HG03045 (cell line): Measurements from ENCODE around the gene CA4.

ENCODE experiments used
- ATAC-seq: cut with Tn5 transposase; IDR thresholded peaks from one replicate; pipeline ENCODE4 v1.9.1; 2021; ENCODE audit warnings: mild to moderate bottlenecking, moderate library complexity; ENCODE audit not compliant: unreplicated experiment

CA4 gene

DNA sequence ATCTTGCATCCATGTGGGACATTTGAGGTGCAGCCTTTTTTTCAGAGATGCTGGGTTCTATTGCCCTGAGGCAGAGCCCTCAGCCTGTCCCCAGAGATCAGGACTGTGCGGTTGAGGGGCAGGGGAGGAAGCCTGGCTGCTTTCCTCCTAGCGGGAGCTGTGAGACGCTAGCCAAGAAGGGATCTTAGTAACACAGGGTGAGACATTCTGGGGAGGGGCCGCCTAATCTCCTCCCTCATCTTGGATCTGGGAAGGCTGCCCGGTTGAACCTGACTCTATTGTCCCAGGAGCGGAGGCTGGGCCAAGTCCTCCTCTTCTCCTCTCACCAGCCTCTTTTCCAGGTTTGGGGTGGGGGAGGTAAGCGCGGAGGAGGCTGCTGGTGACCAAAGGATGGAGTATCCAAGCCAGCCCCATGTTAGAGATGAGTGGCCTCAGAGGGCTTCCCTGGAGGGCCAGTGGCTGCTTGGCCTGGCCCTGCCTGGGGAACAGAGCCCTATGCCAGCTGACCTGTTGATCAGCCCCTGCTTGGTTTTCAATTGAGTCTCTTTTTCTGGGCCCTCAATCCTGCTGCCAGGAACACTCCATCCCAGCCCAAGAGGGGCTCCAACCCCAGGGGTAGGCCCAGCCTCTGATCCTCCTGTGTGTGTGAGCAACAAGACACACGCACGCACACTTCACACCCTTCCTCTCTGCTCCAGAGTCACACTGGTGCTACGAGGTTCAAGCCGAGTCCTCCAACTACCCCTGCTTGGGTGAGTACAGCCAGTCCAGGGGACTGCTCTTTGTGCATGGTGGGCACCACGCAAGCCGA is 5.0 kb downstream of the CA4 start:
- ATAC-seq: no peak

- ATAC-seq: no peak
Measured at GRCh38 chr17:60155427-60155814, 5.6 kb downstream of the CA4 start.

DNA sequence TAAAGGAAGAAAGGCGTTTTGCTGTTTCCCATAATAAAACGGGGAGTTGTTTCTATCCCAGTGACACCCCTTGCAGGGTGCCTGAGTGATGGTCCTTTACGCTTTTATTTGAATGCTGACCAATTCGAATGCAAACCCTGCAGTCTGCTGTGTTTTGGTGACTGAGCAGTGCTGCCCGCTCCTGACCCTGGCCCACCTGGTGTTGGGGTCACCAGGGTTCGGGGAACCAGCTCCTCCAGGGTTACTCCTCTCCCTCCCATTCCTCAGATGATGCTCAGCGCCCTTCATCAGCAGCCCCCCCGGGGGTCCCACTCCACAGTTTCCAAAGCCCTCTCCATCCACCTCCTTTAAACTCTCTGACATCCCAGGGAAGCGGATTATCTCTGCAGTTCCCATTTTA is 6.0 kb downstream of the CA4 start:
- no peak for ATAC-seq

GRCh38 chr17:60156746-60157145 is 7.0 kb downstream of the CA4 start:
- no peak for ATAC-seq

- no peak for ATAC-seq
Measured at GRCh38 chr17:60157487-60158040, 7.8 kb downstream of the CA4 start.

DNA sequence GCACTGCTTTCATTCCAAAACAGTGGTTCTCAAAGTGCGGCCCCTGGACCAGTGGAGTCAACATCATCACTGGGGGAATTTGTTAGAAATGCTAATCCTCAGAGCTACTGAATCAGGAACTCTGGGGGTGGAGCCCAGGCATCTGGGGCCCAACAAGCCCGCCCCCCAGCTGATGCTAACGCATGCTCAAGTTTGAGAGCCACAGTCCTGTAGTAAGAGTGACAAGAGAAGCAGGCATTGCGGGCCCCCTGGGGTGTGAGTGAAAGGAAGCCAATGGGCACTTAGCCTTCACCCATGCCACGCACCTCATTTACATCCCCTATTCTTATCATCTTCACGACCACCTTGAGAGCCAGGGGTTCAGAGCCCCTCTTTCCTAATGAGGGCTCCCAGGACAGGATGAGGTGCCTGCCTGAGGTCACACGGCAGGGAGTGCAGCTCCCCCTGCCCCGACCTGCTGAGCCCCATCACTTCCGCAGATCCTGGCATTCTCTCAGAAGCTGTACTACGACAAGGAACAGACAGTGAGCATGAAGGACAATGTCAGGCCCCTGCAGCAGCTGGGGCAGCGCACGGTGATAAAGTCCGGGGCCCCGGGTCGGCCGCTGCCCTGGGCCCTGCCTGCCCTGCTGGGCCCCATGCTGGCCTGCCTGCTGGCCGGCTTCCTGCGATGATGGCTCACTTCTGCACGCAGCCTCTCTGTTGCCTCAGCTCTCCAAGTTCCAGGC is 9.1 kb downstream of the CA4 start:
- no peak for ATAC-seq

- ATAC-seq: no peak
Measured at GRCh38 chr17:60159479-60159866, 9.7 kb downstream of the CA4 start.

GRCh38 chr17:60160829-60161501 is 11.2 kb downstream of the CA4 start:
- ATAC-seq: no peak

- ATAC-seq: no peak
Measured at GRCh38 chr17:60161598-60162330, 12.0 kb downstream of the CA4 start.

DNA sequence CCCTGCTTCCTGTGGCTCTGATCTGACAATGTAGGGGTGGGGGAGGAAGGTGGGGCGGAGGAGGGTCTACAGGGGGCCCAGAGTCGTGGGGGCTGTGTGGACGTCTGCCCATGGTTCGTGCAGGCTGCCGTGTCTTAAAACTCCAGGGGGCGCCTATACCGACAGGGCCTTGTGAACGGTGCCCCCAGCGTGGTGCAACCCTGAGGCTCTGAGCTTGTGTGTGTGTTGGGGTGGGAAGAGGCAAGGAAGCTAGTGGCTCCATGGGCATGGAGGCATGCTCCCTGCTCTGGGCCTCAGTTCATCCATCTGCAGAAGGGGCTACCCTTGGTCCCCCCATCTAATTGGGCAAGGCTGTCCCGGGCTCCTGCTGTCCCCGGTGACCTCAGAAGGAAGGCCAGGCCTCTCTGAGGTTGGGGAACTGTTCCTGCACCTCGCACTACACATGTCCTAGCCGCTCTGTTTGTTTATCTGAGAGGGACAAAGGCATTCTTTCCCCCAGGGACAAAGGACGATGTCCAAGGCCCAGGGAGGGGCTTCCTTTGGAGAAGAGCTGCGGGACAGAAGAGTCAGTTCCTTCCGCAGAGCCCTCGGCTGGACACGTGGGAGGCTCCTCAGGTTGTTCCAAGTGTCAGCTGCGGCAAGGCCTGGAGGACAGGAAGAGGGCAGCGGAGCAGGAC is 13.5 kb downstream of the CA4 start:
- ATAC-seq: no peak

DNA sequence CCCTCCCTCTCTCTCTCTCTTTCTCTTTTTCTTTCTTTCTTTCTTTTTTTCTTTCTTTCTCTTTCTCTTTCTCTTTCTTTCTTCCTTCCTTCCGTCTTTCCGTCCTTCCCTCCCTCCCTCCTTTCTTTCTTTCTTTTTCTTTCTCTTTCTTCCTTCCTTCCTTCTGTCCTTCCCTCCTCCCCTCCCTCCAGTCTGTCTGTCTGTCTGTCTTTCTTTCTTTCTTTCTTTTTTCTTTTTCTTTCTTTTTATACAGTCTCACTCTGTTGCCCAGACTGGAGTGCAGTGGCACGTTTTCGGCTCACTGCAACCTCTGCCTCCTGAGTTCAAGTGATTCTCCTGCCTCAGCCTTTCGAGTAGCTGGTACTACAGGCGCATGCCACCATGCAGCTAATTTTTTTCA is 14.4 kb downstream of the CA4 start:
- no peak for ATAC-seq

GRCh38 chr17:60164697-60165096 is 14.9 kb downstream of the CA4 start:
- ATAC-seq: no peak

DNA sequence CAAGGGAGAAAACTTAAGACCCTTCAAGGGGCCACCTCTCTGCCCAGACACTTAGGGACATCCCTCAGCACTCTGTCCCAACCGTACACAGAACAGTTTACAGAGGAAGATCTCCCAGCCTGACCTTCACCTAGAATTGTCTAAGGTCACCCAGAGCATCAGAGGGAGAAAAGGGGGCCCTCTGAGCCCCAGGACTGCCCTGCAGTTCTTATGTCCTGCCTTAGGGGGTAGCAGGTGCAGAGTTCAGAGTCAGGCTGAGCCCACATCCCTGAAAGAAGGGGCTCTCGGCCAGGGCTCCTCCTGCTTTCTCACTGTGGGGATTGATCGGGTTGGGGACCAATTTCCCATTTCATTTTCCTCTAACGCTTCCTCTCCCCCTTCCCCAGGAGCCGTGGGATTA is 15.4 kb downstream of the CA4 start:
- ATAC-seq: no peak

GRCh38 chr17:60165971-60166370 is 16.2 kb downstream of the CA4 start:
- ATAC-seq: no peak

- ATAC-seq: no peak
Measured at GRCh38 chr17:60167065-60167741, 17.4 kb downstream of the CA4 start.

DNA sequence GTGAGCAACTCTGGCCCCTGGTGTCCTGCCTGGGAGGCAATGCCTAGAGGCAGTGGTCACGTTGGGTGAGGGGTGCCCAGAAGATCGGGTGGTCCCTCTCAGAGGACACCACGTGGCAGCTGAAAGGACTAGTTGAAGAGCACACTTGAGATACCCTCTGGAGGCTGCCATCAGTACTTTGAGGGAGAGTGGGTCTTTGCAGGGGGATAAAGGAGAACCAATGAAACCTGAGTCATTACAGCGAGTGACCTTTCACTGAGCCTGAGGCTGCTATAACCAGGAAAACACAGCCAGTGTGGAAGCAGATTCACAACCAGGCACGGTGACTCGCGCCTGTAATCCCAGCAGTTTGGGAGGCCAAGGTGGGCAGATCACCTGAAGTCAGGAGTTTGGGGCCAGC is 18.9 kb downstream of the CA4 start:
- ATAC-seq: no peak

DNA sequence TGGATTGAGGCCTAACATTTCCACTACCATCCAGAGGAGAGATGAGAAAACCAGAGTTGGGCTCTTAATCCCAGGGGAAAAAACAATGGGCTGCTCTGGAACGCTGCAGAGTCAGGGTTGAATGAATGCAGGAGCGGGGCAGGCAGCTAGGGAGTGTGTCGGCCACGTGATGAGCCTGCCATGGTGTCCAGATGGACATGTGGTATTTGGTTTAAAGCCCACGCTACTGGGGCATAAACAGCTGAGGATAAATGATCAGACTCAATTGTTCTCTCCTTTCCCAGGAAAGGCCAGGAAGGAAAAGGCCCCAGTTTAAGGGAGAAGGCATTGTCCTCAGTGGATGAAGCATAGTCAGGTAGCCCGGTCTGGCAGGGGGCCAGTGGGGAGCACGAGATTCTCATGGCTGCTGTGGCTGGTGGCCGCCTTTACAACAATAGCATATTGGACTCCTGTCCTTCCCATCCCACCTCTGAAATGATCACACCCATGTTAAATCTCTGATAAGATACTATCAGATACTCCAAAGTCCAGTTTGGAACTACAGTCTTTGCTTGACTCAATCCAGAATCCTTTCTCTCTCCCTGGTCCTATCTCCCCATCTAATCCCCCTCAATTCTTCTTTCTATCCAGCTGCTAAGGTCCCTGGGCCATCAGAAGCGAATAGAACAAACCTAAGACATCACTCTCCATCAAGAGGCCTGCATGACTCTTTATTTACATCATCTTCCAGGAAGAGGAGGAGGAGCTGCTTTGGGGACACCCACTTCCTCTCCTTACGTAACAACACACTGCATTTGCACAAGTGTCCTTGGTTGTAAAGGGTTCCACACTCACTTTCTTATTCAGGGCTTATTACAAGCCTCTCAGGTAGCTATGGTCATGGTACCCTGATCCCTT is 20.4 kb downstream of the CA4 start:
- ATAC-seq: no peak

GRCh38 chr17:60170835-60171752 is 21.3 kb downstream of the CA4 start:
- no peak for ATAC-seq
